Measurements from ENCODE around the gene TRAF2.
"Not testable (repeated sequence)": the region's sequence is repeated elsewhere in the genome, so short reads cannot be mapped to it uniquely, and the experiment has no call there.

The TRAF2 gene

DNA sequence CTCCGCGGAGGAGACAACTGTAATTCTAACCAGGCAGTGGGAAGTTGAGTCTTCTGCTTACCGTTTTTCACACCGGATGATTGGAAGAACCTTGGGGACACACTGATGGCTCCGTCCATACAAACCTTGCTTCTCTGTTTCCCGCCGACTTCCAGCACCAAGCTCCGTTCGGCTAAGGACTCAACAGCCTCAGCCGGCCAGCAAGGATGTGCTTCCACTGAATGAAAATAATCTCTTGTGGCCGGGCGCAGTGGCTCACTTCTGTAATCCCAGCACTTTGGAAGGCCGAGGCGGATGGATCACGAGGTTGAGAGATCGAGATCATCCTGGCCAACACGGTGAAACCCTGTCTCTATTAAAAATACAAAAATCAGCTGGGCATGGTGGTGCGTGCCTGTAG is 18.4 kb upstream of the TRAF2 start:
- no peak overlapping the region for H3K4me3 ChIP-seq (ENCODE audit: low read depth, low read length)
- TF ChIP-seq, protein P1, sequence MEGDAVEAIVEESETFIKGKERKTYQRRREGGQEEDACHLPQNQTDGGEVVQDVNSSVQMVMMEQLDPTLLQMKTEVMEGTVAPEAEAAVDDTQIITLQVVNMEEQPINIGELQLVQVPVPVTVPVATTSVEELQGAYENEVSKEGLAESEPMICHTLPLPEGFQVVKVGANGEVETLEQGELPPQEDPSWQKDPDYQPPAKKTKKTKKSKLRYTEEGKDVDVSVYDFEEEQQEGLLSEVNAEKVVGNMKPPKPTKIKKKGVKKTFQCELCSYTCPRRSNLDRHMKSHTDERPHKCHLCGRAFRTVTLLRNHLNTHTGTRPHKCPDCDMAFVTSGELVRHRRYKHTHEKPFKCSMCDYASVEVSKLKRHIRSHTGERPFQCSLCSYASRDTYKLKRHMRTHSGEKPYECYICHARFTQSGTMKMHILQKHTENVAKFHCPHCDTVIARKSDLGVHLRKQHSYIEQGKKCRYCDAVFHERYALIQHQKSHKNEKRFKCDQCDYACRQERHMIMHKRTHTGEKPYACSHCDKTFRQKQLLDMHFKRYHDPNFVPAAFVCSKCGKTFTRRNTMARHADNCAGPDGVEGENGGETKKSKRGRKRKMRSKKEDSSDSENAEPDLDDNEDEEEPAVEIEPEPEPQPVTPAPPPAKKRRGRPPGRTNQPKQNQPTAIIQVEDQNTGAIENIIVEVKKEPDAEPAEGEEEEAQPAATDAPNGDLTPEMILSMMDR (IDR thresholded peaks at IDR 0.05; ENCODE audit: insufficient read depth, low read length, missing control alignments): no peak
- ChIA-PET POLR2A (no interaction called here), CTCF (no interaction called here)
- DNase-seq (ENCODE audit: low read depth, low spot score): no peak

DNA sequence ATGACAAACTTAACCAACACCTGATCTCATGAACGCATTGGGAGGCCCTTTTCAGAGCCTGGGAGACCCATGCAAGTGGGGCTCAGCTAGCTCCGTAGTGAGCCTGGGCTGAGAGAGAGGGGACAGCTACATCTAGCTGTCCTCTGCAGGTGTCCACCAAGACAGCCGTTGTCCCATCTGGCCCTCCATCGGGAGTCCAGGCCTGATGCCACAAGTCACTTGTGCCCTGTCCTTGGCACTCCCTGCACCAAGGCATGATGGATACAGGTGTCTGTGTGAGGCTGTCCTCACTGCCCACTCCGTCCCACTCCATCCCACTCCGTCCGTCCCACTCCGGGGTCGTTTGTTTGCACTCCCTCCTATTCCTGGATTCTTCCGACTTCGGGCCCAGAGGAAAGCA is 17.7 kb upstream of the TRAF2 start:
- POLR2A ChIA-PET: no interaction called here
- TF ChIP-seq, protein P1 (IDR thresholded peaks at IDR 0.05; ENCODE audit: insufficient read depth, low read length, missing control alignments): no peak
- no peak for DNase-seq (ENCODE audit: low read depth, low spot score)
- CTCF ChIA-PET: interaction anchor here (1.0 kb wide), 1 partner anchor 163 kb away, joined by 3 read pairs; the partner anchor contains the start of gene FUT7
- no peak overlapping the region for H3K4me3 ChIP-seq (ENCODE audit: low read depth, low read length)

DNA sequence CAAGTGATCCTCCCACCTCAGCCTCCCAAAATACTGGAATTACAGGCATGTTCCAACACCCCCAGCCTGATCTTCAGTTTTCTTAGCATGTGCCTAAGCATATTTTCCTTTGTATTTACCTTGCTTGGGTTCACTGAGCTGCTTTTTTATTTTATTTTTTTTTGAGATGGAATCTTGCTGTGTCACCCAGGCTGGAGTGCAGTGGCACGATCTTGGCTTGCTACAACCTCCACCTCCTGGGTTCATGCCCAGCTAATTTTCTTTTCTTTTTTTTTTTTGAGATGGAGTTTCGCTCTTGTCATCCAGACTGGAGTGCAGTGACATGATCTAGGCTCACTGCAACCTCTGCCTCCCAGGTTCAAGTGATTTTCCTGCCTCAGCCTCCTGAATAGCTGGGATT is 16.7 kb upstream of the TRAF2 start:
- DNase-seq (ENCODE audit: low read depth, low spot score); POLR2A ChIA-PET; H3K4me3 ChIP-seq (ENCODE audit: low read depth, low read length): not testable (repeated sequence)
- CTCF ChIA-PET: interaction anchor here (0.9 to 1.4 kb wide), 3 partner anchors 160 to 195 kb away, joined by 3 read pairs; partner anchors contain the start of gene FUT7

DNA sequence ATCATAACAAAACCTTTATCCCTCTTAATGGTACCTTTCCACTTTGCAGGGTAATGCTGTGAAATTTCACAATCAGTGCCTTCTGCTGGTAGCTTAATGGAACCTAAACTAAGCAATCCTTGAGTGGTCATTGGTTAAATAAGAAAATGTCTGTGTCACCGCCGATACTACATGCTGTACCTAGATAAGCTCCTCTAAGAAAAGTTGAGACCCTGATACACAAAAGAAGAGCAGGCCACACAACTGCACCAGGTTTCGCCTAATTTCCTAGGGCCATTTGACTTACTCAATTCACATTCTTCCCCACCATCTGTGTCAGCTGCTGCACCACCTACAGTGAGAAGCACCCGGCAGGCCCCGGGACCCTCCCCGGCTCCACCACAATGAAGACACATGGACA is 11.2 kb upstream of the TRAF2 start:
- H3K4me3 ChIP-seq (ENCODE audit: low read depth, low read length): no peak overlapping the region
- POLR2A ChIA-PET: no interaction called here
- CTCF ChIA-PET: no interaction called here
- TF ChIP-seq, protein P1 (IDR thresholded peaks at IDR 0.05; ENCODE audit: insufficient read depth, low read length, missing control alignments): no peak
- DNase-seq (ENCODE audit: low read depth, low spot score): no peak

DNA sequence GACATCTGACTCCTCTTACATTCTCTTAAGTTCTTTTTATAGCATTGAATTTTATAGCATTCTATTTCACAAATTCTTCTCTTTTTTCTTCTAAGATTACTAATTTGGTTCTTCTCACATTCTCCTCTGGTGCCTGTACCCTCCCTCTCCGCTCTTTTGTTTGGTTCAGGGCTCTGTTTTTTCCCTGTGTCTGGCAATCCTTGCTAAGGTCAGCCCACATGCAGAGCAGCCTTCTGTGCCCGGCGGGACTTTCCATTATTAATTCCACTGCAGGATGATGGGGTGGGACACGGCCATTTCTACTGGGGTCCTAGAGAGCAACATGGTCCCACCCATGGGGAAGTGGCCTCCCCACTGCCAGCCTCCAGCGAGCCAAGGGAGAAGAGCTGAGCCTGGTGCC is 9.8 kb upstream of the TRAF2 start:
- H3K4me3 ChIP-seq (ENCODE audit: low read depth, low read length): no peak overlapping the region
- CTCF ChIA-PET: interaction anchor here (1.4 kb wide), 1 partner anchor 153 kb away, joined by 3 read pairs; no protein-coding TSS in a partner anchor
- POLR2A ChIA-PET: no interaction called here
- TF ChIP-seq, protein P1 (IDR thresholded peaks at IDR 0.05; ENCODE audit: insufficient read depth, low read length, missing control alignments): no peak
- DNase-seq (ENCODE audit: low read depth, low spot score): no peak

DNA sequence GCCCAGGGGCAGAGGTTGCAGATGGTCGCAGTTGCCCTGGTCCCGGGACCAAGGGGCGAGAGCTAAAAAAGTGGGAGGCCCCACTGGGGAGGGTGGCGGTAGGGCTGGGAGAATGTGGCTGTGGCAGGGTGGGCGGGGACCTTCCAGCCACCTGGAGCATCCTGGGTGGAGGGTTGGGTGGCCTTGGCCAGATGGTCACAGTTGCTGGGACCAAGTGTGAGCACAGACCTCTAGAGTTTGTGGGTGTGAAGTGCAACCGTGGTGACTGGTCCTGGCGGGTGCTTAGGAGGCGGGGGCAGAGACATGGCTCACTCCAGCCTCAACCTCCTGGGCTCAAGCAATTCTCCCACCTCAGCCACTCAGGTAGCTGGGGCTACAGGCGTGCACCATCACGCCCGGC is 5.7 kb upstream of the TRAF2 start:
- CTCF ChIA-PET: no interaction called here
- POLR2A ChIA-PET: no interaction called here
- no peak for DNase-seq (ENCODE audit: low read depth, low spot score)
- TF ChIP-seq, protein P1 (IDR thresholded peaks at IDR 0.05; ENCODE audit: insufficient read depth, low read length, missing control alignments): no peak
- H3K4me3 ChIP-seq (ENCODE audit: low read depth, low read length): no peak overlapping the region

DNA sequence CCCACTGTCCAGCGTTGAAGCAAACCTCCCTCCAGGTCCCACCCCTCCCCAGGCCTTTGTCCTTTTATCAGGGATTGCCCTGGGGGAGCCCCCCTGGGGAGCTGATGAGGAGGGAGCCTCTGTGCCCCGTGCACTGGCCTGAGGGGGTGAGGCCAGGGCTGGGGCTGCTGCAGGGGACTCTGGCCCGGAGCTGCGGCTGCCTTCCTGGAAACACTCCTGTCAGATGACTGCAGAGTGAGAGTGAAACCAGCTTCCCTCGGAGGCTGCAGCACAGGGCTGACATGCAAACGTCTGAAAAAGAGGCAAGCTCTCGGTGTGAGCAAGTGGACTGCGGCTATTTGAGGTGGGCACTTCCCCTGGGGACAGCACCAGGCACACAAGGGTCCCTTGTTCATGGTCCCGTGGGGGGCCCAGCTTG is 4.6 kb upstream of the TRAF2 start:
- CTCF ChIA-PET: interaction anchor here (0.9 to 1.2 kb wide), 3 partner anchors 11 to 89 kb away, joined by 3 to 4 read pairs (median 4); no protein-coding TSS in a partner anchor
- TF ChIP-seq, protein P1 (IDR thresholded peaks at IDR 0.05; ENCODE audit: insufficient read depth, low read length, missing control alignments): no peak
- DNase-seq (ENCODE audit: low read depth, low spot score): no peak
- POLR2A ChIA-PET: no interaction called here
- no peak overlapping the region for H3K4me3 ChIP-seq (ENCODE audit: low read depth, low read length)

All from AG04449 (cell line).